ENCODE measurements around the gene ISCU.
"Not testable (repeated sequence)": the region's sequence is repeated elsewhere in the genome, so short reads cannot be mapped to it uniquely, and the experiment has no call there.

Gene ISCU

GRCh38 chr12:108605690-108606406 lies 43.5 kb downstream of the ISCU start:
- DNase-seq: no peak

- no peak for DNase-seq
These were observed 44.1 kb downstream of the ISCU start for GRCh38 chr12:108606492-108606891.

- no peak for DNase-seq
These were observed 45.7 kb downstream of the ISCU start for GRCh38 chr12:108607981-108608600.

- no peak for DNase-seq
These were observed 46.2 kb downstream of the ISCU start for GRCh38 chr12:108608616-108609015.

- no peak for DNase-seq
These were observed 47.3 kb downstream of the ISCU start for GRCh38 chr12:108609537-108610335.

- DNase-seq: no peak
These were observed 48.0 kb downstream of the ISCU start for GRCh38 chr12:108610336-108610815.

- no peak for DNase-seq
These were observed 48.6 kb downstream of the ISCU start for GRCh38 chr12:108610856-108611605.

GRCh38 chr12:108611884-108612415 lies 49.6 kb downstream of the ISCU start:
- DNase-seq: peak; percentile 94

GRCh38 chr12:108612788-108613282 lies 50.4 kb downstream of the ISCU start:
- peak; percentile 9 for DNase-seq

- no peak for DNase-seq
These were observed 51.2 kb downstream of the ISCU start for GRCh38 chr12:108613548-108613947.

GRCh38 chr12:108614041-108614440 lies 51.6 kb downstream of the ISCU start:
- DNase-seq: no peak

- DNase-seq: no peak
These were observed 52.2 kb downstream of the ISCU start for GRCh38 chr12:108614639-108615038.

GRCh38 chr12:108615918-108616317 lies 53.5 kb downstream of the ISCU start:
- no peak for DNase-seq

- DNase-seq: no peak
These were observed 54.0 kb downstream of the ISCU start for GRCh38 chr12:108616359-108616758.

GRCh38 chr12:108616941-108617858 lies 54.8 kb downstream of the ISCU start:
- no peak for DNase-seq

GRCh38 chr12:108618079-108618952 lies 55.9 kb downstream of the ISCU start:
- peak; percentile 68 for DNase-seq

GRCh38 chr12:108618953-108619274 lies 56.5 kb downstream of the ISCU start:
- DNase-seq: not testable (repeated sequence)

All from kidney glomerular epithelial cell (primary cell).